ENCODE measurements around the gene NKX6-2. TPM values are rescaled to one million over a fixed set of nuclear protein-coding genes. Genes with fewer than 3 reads are reported as not detected.

Gene NKX6-2
- total and polyA plus RNA-seq, 11 donors, result 0.03 to 0.27 TPM; not detected in 9

DNA sequence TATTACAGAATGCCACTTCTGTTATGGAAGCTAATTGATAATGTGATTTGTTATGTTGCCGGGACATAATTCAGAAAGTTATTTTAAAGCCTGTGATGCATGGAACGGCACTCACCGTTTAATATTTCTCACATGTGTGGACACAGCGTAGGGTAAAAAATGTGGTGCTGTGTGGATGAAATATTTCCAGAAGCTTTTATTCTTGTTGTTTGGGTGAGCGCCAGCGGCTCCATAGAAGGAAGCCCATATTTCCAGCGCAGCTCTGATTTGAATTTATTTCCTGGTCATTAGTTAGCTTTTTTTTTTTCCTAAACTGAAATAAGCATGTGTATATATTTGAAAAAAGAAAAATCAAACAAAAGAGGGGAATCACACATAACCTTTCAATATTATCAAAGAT lies 20.2 kb upstream of the NKX6-2 start:
- Histone ChIP-seq H3K4me3 (no peak overlapping the region), H3K27ac (no peak overlapping the region), H3K9me3 (peaks cover 0 to 7% (median 2%) of the 10 kb centered on the region in 12 donors), H3K27me3 (peaks cover 0 to 11% (median 3%) of the 10 kb centered on the region in 9 donors), H3K36me3 (no peaks in the 10 kb centered on the region), H3K4me1 (no peaks in the 10 kb centered on the region)
- DNase-seq (no peak), ATAC-seq (no peak)
- 58 to 63% (median 62%) methylated on average over 7 of the region's 7 CpGs for WGBS, 4 donors
- TF ChIP-seq POLR2A (IDR thresholded peaks at IDR 0.05), result no peak
- no peak for TF ChIP-seq CTCF (IDR thresholded peaks at IDR 0.05)
- intact Hi-C loops (cut with DNase I), result no loop called here

GRCh38 chr10:132805599-132805998 lies 19.7 kb upstream of the NKX6-2 start:
- Histone ChIP-seq H3K9me3 (peaks cover 0 to 7% (median 2%) of the 10 kb centered on the region in 12 donors), H3K4me1 (no peaks in the 10 kb centered on the region), H3K27me3 (peaks cover 0 to 7% (median 3%) of the 10 kb centered on the region in 9 donors), H3K36me3 (no peaks in the 10 kb centered on the region), H3K27ac (no peak overlapping the region), H3K4me3 (no peak overlapping the region)
- WGBS, 4 donors, result 48 to 53% (median 50%) methylated on average over 19 to 21 of the region's 21 CpGs
- intact Hi-C loops (cut with DNase I), result no loop called here
- ATAC-seq (no peak), DNase-seq (no peak)
- TF ChIP-seq POLR2A (IDR thresholded peaks at IDR 0.05), result no peak
- TF ChIP-seq CTCF (IDR thresholded peaks at IDR 0.05), result no peak

- no peak overlapping the region for H3K27ac ChIP-seq
- peaks cover 0 to 7% (median 2%) of the 10 kb centered on the region in 12 donors for H3K9me3 ChIP-seq
- no peak for TF ChIP-seq POLR2A (IDR thresholded peaks at IDR 0.05)
- no peak for TF ChIP-seq CTCF (IDR thresholded peaks at IDR 0.05)
- H3K27me3 ChIP-seq, result peaks cover 0 to 6% (median 0%) of the 10 kb centered on the region in 9 donors
- H3K4me3 ChIP-seq, result no peak overlapping the region
- no peaks in the 10 kb centered on the region for H3K4me1 ChIP-seq
- H3K36me3 ChIP-seq, result no peaks in the 10 kb centered on the region
- DNase-seq (peak in 2 of 5 donors; percentile 2 to 18), ATAC-seq (no peak)
- intact Hi-C loops (cut with DNase I), result no loop called here
- WGBS, 4 donors, result 68 to 81% (median 73%) methylated on average over 18 to 23 of the region's 23 CpGs
These were observed 19.0 kb upstream of the NKX6-2 start for GRCh38 chr10:132804785-132805426.

DNA sequence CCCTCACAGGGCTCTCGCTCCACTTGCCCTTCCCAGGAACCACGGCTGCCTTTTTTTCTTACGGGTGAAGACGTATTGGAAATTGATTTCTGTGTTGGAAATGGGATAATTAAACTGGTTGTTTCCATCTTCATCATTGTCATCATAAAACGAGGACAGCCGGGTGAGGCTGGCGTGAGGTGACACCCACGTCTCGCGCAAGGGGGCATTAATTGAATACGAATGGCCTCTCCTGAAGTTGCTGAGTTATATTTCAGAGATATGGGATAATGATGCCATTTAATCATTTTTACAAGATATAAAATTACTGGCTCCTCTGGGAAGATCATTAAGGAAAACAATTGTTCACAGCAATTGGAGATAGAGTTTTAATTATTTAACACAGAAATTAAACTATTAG lies 18.3 kb upstream of the NKX6-2 start:
- WGBS, 4 donors, result 94 to 96% (median 94%) methylated on average over 11 of the region's 11 CpGs
- no peak overlapping the region for H3K27ac ChIP-seq
- TF ChIP-seq CTCF (IDR thresholded peaks at IDR 0.05) (no peak), POLR2A (IDR thresholded peaks at IDR 0.05) (no peak)
- peaks cover 0 to 6% (median 0%) of the 10 kb centered on the region in 9 donors for H3K27me3 ChIP-seq
- no peaks in the 10 kb centered on the region for H3K4me1 ChIP-seq
- H3K4me3 ChIP-seq, result no peak overlapping the region
- intact Hi-C loops (cut with DNase I), result no loop called here
- peaks cover 0 to 7% (median 2%) of the 10 kb centered on the region in 12 donors for H3K9me3 ChIP-seq
- no peaks in the 10 kb centered on the region for H3K36me3 ChIP-seq
- ATAC-seq (no peak), DNase-seq (no peak)
